IMR-90 (cell line): ENCODE results near the gene SORL1.

Experiments used
- CEBPB ChIP-seq: IDR thresholded peaks from 2 replicates; pipeline ENCODE4 v1.6.1; 2012; ENCODE audit warnings: low read depth, low read length, improper control_type of control experiment
- CHD1 ChIP-seq: IDR thresholded peaks from 2 replicates; pipeline ENCODE4 v1.6.1; 2012; ENCODE audit warnings: low read depth, low read length, improper control_type of control experiment
- CTCF ChIP-seq: conservative IDR thresholded peaks from 2 replicates; pipeline ENCODE4 v1.5.1; 2012; ENCODE audit warnings: mild to moderate bottlenecking, low read depth, low read length, improper control_type of control experiment
- FOS ChIP-seq: fragments of 150-350 bp; IDR thresholded peaks from 2 replicates; pipeline ENCODE4 v1.6.1; 2016; ENCODE audit warnings: low read depth, low read length
- MXI1 ChIP-seq: IDR thresholded peaks from 2 replicates; pipeline ENCODE4 v1.6.1; 2012; ENCODE audit warnings: low read depth, mild to moderate bottlenecking, low read length, moderate library complexity, borderline replicate concordance
- NFE2L2 ChIP-seq: fragments of 150-350 bp; IDR thresholded peaks from 2 replicates; pipeline ENCODE4 v1.6.1; 2016; ENCODE audit warnings: low read depth, mild to moderate bottlenecking, low read length
- POLR2A ChIP-seq: IDR thresholded peaks from 2 replicates; pipeline ENCODE4 v1.6.1; 2012; ENCODE audit warnings: mild to moderate bottlenecking, low read depth, low read length
- RCOR1 ChIP-seq: IDR thresholded peaks from 2 replicates; pipeline ENCODE4 v1.6.1; 2012; ENCODE audit warnings: mild to moderate bottlenecking, low read length, improper control_type of control experiment; ENCODE audit not compliant: insufficient replicate concordance
- RFX5 ChIP-seq: IDR thresholded peaks from 2 replicates; pipeline ENCODE4 v1.8.0; 2012; ENCODE audit warnings: low read depth, mild to moderate bottlenecking, low read length, moderate library complexity
- SMC3 ChIP-seq: fragments of 150-350 bp; IDR thresholded peaks from 2 replicates; pipeline ENCODE4 v1.6.1; 2016; ENCODE audit warnings: low read depth, mild to moderate bottlenecking, antibody characterized with exemption, low read length, moderate library complexity
- USF2 ChIP-seq: fragments of 150-350 bp; IDR thresholded peaks from 2 replicates; pipeline ENCODE4 v1.6.1; 2017; ENCODE audit warnings: mild to moderate bottlenecking, antibody characterized with exemption, low read length, low read depth

GRCh38 chr11:121559606-121560200, 107.6 kb downstream of the SORL1 start:
- TF ChIP-seq SMC3 = no peak
- TF ChIP-seq CTCF = no peak
- no peak for TF ChIP-seq CHD1
- no peak for TF ChIP-seq POLR2A
- no peak for TF ChIP-seq RCOR1
- TF ChIP-seq FOS = no peak
- TF ChIP-seq RFX5 = no peak
- no peak for TF ChIP-seq USF2
- no peak for TF ChIP-seq NFE2L2
- TF ChIP-seq CEBPB = no peak
- no peak for TF ChIP-seq MXI1
